GM19328 (cell line): ENCODE data around the gene ANO3.
A peak's percentile ranks its signal among the peaks of the same experiment; 100 is the strongest.
"Not testable (repeated sequence)": the region's sequence is repeated elsewhere in the genome, so short reads cannot be mapped to it uniquely, and the experiment has no call there.

ENCODE experiments used
- ATAC-seq: cut with Tn5 transposase; IDR thresholded peaks from one replicate; pipeline ENCODE4 v1.9.1; 2021; ENCODE audit warnings: mild to moderate bottlenecking, moderate library complexity; ENCODE audit not compliant: unreplicated experiment

ANO3 gene

DNA sequence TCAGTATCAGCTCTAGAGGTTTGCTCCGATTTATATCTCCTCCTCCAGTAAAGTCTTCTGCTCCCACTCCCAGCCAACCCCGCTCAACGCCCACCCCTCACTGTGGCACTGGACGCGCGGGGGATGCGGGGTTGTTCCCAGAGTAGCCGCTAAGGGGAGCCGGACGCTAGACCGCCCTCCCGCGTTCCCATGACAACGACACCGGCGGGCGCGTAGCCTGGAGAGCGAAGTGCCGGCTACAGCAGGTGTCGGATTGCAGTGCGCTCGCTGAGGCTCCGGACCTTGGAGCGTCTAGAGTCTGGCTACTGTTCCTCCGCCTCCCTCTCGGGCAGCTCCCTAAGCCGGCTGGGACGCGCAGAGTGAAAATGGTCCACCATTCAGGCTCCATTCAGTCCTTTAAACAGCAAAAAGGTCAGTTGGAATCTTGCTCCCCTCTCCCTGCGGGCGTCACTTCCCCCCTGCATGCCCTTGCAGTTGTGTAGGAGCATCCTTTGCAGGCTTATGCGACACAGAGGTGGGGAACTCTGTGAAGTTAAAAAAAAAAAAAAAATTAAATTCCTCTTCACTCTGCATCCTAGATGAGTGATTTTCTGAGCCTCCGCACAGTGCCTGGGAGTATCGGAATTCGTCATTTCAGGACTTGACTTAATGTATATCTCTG, at the start of gene ANO3:
TSS of gene ANO3 (plus strand) at position 220 of the 661 bp plus-strand sequence. CDS start at position 366, 146 bp downstream.
- ATAC-seq: peak; percentile 84

DNA sequence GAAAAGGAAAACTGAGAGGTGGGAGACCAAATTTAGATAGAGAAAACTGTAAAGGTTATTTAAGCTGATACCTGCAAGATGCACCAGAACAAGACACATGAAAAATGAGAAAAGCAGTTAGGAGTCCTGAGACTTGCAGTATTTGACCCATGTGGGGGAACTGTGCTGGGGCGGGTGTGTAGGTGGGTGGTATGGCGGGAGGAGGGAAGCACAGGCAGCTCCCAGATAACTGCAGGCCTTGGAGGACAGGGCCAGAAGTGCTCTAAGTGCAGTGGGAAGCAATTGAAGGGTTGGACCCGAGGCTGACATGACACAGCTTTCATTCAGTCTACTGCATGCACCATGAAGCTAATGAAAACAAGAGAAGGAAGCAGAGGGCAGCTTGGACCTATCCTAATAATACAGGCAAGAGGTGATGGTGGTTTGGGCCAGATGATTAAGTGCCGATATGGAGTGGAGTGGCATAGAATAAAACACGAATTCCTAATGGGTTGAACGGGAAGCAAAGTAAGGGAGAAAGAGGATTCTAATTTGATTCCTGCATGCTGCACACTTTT, 48.0 kb upstream of the ANO3 start:
- ATAC-seq: no peak

DNA sequence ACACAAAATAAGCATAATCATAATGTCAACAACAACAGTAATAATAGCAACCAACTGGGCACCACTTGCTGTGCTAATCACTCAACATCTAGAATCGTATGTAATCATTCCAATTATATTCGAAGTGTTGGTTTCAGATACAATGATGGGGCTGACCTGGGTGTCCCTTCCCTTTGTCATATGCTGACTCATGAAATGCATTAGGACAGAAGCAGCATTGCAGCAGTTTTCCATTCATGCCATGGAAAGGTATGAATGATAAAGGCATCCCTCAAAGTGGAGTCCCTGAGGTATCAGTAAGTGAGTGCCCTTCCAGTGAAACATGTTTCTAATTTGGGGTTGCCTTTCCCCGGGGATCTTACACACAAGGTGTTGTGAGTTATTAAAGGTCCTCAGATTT, 46.3 kb upstream of the ANO3 start:
- ATAC-seq: no peak

DNA sequence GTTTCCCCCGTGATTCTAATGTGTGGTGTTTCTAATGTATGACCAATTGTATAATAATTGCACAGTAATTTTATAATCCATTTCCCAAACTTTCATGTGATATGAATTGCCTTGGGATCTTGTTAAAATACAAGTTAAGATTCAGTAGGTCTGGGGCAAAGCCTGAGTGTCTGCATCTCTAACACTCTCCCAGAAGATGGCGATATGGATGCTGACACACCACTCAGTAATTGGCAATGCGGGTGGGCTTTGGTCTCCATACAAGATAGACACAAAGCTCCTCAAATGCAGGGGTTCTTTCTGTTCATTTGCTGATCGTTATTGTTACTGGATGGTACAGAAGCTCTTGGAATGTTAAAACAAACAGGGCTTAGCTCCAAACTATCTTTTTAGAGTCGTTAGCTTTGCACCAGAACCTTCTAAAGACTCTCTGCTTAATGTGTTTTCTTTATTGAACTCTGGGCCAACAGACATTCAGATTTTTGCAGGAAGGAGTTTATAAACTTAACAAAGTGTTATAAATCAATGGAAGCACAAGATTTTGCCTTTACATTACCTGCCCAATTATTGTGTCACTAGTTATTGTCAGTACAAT, 45.4 kb upstream of the ANO3 start:
- ATAC-seq: no peak

DNA sequence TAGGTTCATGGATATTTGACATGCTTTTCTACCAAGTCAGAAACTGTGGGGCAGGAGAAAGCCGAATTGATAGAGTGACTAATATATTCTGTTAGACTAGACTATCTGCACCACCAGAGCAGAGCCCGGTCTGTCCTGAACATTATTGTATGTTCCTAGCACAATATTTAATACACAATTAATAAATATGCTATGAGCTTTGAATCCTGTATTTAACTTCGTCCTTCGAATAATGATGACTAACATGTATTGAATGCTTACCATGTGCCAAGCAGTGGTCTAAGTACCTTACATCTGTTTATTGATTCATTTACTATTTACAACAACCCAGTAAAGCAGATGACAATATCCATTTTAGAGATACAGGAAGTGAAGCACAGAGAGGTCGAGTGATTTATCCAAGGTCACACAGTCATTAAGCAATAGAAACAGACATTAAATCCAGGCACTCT, 44.8 kb upstream of the ANO3 start:
- no peak for ATAC-seq

DNA sequence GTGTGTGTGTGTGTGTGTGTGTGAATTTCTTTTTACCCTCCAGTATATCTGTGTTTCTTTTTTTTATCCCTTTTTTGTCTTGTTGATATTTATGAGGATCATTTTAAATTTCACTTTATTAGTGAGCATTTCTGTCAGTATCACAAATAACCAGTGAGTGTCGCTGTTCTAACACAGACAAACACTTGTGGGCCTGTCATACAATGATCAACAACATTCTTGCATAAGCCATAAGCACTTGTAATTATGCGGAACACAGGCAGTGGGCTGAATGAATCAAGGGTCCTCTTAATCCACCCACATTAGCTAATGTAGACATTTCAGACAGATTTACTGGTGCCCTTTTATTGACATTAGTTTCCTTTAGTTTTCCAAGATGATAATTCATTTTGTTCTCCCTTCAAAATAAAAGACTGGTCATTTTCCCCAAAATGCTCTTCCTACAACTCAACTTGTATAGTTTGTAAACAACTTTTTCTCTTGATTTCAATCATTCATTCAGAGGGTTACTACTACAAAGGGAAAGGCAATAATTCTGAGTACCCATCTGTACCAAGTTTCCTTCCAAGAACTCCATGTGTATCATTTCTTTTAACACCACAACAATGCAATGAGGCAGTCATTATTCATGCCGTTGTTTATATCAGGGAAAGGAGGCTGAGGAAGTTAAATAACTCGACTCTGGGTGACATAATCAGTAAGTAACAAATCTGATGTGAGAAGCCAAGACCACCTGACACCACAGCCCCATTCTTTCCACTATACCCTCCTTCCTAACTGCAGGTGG, 34.5 kb upstream of the ANO3 start:
- peak; percentile 90 for ATAC-seq

DNA sequence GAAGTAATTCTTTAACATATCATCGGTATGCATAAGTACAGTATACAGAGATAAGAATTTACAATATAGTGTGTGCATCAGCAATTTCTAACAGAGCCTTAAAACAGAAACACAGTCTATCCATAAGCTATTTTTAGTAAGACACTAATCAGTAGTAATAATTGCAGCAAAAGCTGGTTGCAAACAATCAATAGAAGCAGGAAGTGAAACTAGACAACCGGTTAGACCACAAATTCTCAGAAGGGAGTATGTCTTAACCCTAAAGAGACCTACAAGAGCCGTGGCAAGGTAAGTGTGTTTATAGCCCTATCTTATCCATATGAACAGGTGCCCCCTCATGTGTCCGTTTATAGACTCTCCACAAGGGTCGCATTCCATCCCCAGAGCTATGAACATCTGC, 15.6 kb upstream of the ANO3 start:
- not testable (repeated sequence) for ATAC-seq

DNA sequence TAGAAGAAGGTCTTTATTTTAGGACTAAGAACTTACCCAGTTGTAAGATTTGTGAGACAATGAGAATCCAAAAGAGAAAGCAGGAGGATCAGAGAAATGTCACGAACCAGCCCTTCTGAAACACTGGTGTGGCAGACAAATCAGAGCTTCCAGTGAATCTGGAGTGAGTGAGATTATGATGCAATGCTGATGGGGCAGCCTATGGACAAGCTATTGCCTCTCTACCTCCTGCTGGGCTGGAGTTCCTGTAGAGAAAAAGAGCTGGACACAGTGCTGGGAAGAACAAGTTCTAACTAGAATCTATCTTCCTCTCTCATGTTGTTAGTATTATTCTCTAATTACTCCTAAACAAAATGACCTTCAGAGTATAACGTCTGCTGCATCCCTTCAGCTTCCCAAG, 12.0 kb upstream of the ANO3 start:
- ATAC-seq: no peak

DNA sequence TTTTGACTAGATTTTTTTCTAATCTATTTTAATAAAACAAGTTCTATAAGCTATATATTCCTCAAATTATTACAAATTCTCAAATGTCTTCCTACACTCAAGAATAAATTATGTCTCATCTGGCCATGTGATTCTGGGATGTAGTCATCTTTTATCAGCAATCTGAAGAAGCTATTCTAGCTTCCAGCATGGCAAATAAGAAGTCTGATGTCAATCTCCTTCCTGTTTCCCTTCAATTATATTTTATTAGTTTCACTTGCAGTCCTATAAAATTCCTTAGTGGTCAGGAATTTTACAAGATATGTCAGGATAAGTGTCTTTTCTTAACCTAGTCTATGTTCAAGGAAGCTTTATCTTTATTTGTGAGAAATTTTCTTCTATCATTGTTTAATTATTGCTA, 10.4 kb upstream of the ANO3 start:
- no peak for ATAC-seq

DNA sequence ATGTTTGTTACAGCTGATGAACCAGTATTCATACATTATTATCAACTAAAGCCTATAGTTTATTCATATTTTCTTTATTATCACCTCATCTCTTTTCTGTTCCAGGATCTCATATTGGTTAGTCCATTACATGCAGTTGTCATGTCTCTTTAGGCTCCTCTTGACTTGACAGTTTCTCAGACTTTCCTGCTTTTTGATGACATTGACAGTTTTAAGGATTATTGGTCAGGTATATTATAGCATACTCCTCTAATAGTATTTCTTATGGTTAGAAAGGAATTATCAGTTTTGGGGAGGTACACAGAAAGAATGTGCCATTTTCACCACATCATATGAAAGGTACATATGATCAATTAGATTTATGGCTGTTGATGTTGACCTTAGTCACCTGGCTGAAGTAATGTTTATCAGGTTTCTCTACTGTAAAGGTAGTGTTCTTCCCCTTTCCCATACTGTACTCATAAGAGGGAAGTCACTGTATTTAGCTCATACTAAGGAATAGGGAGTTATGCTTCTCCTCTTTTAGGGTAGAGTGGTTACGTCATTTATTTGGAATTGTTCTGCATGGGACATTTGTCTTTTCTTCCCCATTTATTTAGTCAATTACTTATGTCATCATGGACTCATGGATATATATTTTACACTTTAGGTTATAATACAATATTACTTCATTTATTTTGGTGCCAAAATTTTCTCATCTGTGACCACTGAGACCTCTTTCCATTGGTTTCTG, 9.4 kb upstream of the ANO3 start:
- ATAC-seq: no peak

DNA sequence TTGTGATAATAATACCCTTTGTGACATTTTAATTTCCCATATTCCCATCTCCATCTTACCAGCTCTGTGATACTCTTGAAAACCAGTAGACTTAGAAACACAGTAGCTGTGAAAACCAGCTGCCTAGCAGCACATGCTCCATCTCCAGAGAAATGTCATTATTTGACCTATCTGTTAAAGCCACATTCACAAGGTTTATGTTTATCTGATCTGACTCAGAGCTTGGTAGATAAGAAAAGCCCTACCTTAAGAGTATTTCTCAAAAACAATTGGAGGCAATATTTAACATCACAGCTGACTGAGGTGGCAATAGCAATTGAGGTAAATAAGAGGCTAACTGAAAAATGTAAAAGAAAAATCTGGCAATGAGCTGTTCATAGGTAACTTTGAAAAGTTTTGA, 8.1 kb upstream of the ANO3 start:
- ATAC-seq: no peak

DNA sequence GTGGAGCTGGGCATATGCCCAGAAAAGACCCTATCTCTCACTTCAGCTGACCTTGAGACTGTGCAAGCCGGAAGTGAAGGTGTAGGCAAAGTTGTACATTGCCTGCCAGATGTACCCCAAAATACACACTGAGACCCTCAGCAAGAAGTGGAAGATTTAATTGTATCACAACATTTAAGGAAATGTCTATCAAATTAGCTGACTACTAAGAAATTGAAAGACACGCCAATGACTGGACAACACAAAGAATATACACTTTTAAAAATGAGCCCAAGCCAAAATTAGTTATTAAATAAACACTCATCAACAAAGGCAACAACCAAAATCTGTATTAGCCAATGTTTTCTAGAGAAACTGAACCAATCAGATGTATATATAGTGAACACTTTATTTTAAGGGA, 7.7 kb upstream of the ANO3 start:
- no peak for ATAC-seq

DNA sequence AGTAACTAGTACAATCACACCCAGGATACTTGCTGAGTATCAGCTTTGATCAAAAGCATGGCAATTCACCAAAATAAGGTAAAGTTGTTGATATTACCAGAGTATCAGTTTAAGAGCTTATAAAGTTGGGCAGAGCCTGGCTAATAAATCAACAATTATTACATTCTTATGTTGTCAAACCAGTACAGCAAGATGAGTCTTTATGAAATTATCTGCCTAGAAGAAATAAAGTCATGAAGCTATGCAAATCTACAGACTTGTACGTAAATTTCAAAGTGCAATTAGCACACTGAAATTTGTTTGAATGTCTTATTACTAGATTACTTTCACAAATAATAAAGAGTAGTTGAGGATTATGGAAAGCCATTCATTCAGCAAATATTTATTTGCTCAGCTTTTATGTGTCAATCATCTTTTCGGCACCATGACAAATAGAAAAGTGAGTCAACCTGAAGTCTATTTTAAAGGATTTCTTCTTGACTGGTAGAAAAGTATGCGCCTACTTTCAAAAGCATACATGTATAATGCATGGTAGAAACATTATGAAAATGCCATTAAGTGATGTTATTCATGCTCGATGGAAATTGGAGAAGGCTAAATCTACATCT, 5.0 kb upstream of the ANO3 start:
- no peak for ATAC-seq

DNA sequence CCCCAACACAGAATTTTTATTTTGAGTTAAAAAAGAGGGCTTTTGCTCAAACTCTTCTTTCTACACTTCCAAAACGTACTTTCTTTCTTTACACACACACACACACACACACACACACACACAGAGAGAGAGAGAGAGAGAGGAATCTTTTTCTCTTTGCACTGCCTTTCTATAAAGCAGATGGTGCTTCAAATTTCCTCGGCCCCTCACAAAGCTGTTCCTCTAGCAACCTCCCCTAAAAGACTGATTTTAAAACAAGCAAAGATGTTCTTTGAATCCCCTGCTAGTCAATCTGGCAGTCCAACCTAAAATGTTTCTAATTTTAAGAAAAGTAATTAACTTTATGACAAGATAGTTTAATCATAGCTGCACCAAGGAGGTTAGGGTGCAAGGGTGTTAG, 2.7 kb upstream of the ANO3 start:
- no peak for ATAC-seq

DNA sequence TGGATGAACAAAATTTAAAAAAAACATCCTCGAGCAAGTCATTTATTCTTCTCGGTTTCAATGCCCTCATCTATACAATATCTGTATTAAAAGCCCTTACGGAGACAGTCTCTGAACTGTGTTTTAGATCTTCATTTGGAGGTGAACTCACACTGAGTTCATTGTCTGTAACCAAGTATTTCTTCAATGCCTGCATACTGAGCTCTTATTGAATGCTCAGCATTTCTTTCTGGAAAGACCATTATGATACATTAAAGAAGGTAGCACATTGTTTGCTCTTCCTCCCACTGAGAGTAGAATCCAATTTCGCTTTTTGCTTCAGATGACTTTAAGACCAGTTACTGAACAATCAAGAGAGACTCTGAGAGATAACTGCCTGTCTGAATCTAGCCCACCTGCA, 1.7 kb upstream of the ANO3 start:
- no peak for ATAC-seq

DNA sequence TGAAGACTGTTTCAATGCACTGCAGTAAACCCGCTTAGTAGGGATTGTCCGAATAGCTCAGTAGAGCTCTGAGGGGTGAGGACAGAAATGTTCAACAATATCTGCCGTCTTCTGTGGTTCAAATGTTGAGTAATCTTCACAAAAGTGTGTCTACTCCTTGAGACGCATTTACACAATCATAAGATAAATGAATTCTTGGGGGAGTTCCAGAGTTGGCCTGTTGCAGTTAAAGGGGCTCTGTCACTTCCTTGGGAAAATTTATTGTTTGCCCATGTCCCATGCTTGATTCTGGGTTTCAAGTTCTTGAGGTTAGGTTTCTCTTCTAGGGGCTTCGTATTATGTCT, 614 bp downstream of the ANO3 start:
- no peak for ATAC-seq

DNA sequence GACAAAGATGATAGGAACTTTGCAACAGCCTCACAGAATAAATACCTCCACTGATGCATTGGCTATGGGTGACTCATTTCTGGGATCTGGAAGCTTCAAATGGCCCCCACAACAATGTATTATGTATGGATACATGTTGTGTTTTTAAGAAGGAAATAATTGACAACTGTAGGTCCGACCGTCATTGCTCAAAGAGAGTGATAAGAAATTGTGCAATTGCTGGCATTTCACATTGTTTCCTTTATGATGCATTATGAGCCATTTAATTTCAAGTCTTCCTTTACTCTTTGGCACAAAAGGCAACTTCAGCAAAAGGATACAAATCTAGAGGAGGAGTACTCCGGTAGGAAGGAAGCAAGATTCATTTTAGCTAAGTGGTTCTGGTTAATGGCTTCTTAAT, 2.0 kb downstream of the ANO3 start:
- no peak for ATAC-seq

DNA sequence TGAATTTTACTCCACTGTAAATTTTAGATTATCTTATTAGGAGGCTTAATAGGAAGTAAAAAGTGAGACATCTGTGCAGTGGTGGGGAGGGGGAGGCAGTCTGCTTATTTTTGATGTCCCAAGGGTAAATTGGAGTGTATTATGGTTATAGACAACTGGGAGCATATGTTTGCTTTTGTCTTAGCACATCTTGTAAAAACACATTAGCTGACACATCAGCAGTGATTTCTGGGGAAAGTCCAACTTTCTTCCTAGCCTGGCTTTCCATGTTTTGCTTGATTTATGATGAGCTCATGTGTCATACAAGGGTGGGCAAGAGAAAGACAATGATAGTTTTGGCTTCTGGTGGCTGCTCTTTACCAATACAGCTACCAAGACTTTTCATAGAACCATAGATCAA, 4.0 kb downstream of the ANO3 start:
- no peak for ATAC-seq

DNA sequence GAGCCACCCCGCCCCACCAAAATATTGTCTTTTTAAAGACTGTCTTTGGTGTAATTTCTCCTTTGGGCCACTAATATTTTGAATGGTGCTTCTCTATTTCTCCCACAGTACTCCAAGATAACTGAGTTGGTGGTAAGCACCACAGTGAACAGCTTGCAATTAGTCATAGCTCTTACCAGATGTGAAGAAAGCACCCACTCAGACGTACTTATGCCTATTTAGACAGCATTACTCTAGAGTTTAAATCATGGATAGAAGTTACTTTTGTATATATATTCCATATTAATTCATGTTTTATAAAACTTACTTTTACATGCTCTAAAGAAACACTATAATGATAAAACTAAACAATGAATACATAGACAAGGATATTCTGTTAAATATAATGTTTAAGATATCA, 12.7 kb downstream of the ANO3 start:
- ATAC-seq: no peak

DNA sequence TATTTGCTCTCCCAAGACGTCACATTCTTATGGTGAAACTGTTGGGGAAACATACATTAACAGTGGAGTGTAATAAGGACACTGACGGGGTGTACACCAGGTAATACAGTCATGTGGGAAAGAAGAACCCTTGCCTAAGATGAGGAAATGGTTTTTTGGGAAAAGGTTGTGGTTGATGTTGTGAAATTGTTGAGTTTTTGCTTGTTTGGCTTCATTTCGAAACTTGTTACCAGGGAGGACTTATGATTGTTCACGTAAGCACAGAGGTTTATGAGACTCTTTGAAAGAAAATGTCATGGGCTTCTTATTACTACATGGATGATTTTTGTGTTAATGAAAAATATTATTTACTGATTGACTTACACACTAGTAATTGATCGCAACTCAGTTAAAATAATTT, 16.8 kb downstream of the ANO3 start:
- no peak for ATAC-seq

DNA sequence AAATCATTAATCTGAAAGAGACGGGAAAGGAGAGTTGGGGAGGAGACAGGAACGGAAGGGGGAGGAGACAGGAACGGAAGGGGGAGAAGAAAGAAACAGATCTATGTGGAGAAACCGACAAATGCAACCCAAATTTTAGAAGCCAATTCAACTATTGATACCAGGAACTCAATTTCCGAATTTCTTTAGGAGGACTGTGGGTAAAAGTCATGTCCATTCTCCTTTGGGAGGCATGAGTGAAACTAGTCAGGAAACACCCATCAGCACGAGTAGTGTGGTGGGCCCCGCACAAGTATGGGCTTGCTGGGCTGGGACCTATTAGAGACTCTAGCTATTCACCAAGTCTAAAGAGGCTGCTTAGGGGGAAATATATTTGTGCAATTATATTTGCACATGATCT, 18.1 kb downstream of the ANO3 start:
- ATAC-seq: no peak
